ENCODE results near the gene LTBP3. TPM values are rescaled to one million over a fixed set of nuclear protein-coding genes. Genes with fewer than 3 reads are reported as not detected.
A peak's percentile ranks its signal among the peaks of the same experiment; 100 is the strongest.

LTBP3 gene
- total and polyA plus RNA-seq, 2 of the 13 experiments (the other 11 are each of a cell fraction or from before 2014, with no cell fraction given) = 12.2 to 68.1 TPM

DNA sequence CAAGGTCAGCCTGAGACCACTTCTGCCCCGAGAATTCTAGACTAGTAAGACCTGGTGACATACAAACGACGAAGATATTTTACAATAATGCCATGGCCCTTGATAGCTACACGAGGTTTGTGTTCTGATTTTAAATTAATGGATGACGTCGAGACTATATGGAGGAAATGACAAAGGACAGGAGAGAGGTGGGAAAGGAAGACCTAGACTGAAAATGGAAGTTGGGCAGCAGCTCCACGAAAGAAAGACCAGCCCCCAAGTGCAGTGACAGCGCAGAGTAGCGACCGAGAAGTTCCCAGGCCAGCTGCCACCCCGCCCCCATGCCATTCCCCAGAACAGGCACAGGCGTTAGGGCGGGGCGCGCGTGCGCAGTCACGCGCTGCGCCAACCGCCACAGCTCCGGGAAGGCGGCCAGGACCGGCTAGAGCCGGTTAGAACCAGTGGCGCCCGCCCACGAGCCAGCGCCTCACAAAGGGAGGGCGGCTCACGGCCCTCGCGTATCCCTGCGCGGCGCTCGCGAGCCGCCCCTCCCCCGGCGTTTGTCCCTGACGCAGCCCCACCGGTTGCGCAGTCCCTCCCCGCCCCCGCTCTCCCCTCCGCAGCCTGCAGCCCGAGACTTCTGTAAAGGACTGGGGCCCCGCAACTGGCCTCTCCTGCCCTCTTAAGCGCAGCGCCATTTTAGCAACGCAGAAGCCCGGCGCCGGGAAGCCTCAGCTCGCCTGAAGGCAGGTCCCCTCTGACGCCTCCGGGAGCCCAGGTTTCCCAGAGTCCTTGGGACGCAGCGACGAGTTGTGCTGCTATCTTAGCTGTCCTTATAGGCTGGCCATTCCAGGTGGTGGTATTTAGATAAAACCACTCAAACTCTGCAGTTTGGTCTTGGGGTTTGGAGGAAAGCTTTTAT is 60.8 kb downstream of the LTBP3 start (continued):
- TF ChIP-seq, protein P1, sequence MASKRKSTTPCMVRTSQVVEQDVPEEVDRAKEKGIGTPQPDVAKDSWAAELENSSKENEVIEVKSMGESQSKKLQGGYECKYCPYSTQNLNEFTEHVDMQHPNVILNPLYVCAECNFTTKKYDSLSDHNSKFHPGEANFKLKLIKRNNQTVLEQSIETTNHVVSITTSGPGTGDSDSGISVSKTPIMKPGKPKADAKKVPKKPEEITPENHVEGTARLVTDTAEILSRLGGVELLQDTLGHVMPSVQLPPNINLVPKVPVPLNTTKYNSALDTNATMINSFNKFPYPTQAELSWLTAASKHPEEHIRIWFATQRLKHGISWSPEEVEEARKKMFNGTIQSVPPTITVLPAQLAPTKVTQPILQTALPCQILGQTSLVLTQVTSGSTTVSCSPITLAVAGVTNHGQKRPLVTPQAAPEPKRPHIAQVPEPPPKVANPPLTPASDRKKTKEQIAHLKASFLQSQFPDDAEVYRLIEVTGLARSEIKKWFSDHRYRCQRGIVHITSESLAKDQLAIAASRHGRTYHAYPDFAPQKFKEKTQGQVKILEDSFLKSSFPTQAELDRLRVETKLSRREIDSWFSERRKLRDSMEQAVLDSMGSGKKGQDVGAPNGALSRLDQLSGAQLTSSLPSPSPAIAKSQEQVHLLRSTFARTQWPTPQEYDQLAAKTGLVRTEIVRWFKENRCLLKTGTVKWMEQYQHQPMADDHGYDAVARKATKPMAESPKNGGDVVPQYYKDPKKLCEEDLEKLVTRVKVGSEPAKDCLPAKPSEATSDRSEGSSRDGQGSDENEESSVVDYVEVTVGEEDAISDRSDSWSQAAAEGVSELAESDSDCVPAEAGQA (IDR thresholded peaks at IDR 0.05; ENCODE audit: low read depth) = no peak; the same call in 1 of the 2 replicates
- TF ChIP-seq, protein P1 (CRISPR knock-in tag; IDR thresholded peaks at IDR 0.05; ENCODE audit: borderline replicate concordance) = no peak
- TF ChIP-seq SMAD9 (CRISPR knock-in tag; IDR thresholded peaks at IDR 0.05) (no peak), ZNF557 (CRISPR knock-in tag; IDR thresholded peaks at IDR 0.05) (no peak), ZNF253 (CRISPR knock-in tag; IDR thresholded peaks at IDR 0.05; ENCODE audit: borderline replicate concordance) (no peak), YEATS4 (CRISPR knock-in tag; IDR thresholded peaks at IDR 0.05; ENCODE audit: borderline replicate concordance) (peak; percentile 97), MAFK (conservative IDR thresholded peaks at IDR 0.05 in 1 of 2, IDR thresholded peaks at IDR 0.05 in 1 of 2; ENCODE audit: low read length in 2 of 2) (no peak), ZNF256 (CRISPR knock-in tag; conservative IDR thresholded peaks at IDR 0.05) (no peak), NFKB2 (CRISPR knock-in tag; IDR thresholded peaks at IDR 0.05; ENCODE audit: borderline replicate concordance) (peak; percentile 84; the same call in 1 of the 2 replicates), MAFF (IDR thresholded peaks at IDR 0.05; ENCODE audit: low read depth, low read length) (no peak), GFI1 (CRISPR knock-in tag; IDR thresholded peaks at IDR 0.05; ENCODE audit: borderline replicate concordance) (peak; percentile 59; the same call in 1 of the 2 replicates), ZFP41 (CRISPR knock-in tag; IDR thresholded peaks at IDR 0.05; ENCODE audit: borderline replicate concordance) (0 out of 2 replicates have a peak, but pooled peaks have one; percentile 34), ZFYVE20 (CRISPR knock-in tag; IDR thresholded peaks at IDR 0.05; ENCODE audit: borderline replicate concordance, low read depth) (no peak), ZNF674 (CRISPR knock-in tag; IDR thresholded peaks at IDR 0.05; ENCODE audit: low read depth) (no peak)
- TF ChIP-seq, protein P2, sequence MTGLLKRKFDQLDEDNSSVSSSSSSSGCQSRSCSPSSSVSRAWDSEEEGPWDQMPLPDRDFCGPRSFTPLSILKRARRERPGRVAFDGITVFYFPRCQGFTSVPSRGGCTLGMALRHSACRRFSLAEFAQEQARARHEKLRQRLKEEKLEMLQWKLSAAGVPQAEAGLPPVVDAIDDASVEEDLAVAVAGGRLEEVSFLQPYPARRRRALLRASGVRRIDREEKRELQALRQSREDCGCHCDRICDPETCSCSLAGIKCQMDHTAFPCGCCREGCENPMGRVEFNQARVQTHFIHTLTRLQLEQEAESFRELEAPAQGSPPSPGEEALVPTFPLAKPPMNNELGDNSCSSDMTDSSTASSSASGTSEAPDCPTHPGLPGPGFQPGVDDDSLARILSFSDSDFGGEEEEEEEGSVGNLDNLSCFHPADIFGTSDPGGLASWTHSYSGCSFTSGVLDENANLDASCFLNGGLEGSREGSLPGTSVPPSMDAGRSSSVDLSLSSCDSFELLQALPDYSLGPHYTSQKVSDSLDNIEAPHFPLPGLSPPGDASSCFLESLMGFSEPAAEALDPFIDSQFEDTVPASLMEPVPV (CRISPR knock-in tag; IDR thresholded peaks at IDR 0.05) = no peak
- TF ChIP-seq, protein P3, sequence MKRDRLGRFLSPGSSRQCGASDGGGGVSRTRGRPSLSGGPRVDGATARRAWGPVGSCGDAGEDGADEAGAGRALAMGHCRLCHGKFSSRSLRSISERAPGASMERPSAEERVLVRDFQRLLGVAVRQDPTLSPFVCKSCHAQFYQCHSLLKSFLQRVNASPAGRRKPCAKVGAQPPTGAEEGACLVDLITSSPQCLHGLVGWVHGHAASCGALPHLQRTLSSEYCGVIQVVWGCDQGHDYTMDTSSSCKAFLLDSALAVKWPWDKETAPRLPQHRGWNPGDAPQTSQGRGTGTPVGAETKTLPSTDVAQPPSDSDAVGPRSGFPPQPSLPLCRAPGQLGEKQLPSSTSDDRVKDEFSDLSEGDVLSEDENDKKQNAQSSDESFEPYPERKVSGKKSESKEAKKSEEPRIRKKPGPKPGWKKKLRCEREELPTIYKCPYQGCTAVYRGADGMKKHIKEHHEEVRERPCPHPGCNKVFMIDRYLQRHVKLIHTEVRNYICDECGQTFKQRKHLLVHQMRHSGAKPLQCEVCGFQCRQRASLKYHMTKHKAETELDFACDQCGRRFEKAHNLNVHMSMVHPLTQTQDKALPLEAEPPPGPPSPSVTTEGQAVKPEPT (CRISPR knock-in tag; IDR thresholded peaks at IDR 0.05; ENCODE audit: low read depth) = no peak
